ENCODE measurements around the gene PPT2.

Gene PPT2

DNA sequence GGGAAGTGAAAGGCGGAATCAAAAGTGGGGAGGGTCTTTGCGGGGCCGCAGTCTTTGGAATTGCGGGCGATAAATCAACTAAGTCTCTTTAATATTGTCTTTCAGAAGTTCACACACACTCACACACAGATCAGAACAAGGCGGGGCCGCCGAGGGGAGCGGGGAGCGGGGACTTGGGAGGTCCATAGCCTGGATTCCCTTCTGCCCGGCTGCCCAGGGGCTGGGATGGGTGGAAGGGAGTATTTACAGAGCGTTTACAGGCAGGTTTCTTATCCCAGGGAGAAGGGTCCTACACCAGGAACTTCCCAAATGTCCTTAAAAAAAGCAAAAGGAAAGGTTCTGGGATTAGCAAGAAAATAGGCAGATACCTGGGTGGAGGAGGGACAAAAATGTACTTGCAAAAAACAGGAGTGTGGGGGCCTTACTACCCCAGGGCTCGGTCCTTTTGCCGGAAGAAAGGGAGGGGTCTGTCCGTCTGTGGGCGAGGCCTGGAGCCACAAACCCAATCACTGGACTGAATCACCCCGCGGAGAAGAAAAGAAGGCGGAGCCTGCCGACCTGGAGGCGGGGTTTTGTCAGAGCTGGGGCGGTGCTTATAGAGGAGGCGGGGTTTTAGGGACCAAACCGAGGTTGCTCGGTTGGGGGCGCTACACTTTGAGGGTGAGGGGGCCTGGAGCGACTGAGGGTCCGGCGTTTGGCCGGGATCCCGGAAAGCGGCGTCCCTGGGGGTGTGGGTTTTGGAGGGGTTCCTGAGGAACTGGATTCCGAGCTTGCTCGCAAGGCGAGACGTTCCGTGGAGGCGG is 5.5 kb upstream of the PPT2 start:
- DNase-seq, result peak in 22 of 42 donors; percentile 43 to 74 (median 56)
- intact Hi-C loops (cut with DNase I), result no loop called here

DNA sequence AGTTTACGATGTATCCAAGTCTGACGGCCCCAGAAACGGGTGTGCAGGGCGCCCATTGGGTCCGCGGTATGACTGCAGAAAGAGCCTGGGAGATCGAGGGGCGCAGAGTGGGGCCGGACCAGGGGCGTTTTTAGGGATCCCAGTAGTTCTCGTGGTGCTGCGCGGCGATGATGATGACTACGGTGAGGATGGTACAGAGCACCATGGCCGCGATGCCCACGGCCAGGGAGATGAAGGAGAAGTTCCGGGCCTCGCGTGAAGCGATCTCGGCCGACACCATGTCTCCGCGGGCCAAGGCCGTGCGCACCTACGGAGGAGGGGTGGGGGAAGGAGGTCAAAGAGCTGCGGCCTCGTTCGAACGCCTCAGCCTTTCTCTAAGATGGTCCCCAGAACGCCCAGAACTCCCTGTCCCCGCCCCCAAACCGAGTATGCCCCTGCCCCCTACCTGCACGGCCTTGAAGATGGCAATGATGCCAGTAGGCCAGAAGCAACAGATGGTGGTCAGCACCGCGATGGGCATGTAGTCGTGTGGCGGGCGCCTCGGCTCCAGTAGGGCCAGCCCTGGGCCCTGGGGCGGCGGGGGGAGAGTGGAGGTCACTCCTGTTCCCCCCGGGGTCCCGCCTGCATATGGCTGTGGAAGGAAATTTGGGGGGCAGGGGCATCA is 4.7 kb upstream of the PPT2 start:
- intact Hi-C loops (cut with DNase I), result no loop called here
- DNase-seq, result no peak

DNA sequence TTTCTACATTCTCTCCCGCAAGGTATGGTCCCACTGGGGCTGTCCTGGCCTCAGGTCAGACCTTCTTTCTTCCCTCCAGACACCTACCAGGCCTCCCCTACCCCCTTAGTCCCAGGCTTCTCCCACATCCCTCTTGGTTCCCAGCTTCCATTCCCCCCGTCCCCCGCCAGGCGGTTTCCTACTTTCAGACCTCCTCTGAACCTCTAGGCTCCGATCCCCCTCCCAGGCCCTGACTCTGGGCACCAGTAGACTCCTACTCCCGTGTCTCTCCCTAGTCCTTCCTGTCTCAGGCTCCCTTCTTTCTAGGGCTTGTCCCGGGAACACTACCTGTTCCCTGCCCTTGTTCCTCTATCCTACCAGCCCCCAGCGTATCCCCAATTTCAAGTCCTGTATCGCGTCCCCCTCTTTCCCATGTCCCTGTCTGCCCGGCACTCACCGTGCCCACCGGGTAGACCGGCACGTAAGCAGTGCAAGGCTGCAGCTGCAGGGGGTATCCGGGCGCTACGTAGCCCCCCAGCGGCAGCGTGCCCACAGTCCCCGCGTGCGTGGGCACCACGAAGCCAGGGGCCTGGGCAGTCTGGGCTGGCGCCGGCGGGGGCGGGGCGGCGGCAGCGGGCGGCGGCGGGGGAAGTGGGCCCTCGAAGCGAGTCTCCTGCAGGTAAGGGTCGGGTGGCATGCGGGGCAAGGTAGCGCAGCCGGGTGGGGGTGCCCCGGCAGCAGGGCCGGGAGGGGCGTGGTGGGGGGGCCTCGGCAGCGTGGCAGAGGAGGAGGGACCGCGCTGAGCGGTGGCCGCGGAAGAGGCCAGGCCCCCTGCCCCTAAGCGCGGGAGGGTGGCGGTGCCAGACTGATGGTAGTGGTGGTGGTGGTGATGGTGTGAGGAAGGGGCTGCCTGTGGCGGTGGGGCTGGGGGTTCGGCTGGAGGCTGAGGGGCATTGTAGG is 3.7 kb upstream of the PPT2 start:
- intact Hi-C loops (cut with DNase I), result no loop called here
- peak in 1 of 42 donors; percentile 21 for DNase-seq

DNA sequence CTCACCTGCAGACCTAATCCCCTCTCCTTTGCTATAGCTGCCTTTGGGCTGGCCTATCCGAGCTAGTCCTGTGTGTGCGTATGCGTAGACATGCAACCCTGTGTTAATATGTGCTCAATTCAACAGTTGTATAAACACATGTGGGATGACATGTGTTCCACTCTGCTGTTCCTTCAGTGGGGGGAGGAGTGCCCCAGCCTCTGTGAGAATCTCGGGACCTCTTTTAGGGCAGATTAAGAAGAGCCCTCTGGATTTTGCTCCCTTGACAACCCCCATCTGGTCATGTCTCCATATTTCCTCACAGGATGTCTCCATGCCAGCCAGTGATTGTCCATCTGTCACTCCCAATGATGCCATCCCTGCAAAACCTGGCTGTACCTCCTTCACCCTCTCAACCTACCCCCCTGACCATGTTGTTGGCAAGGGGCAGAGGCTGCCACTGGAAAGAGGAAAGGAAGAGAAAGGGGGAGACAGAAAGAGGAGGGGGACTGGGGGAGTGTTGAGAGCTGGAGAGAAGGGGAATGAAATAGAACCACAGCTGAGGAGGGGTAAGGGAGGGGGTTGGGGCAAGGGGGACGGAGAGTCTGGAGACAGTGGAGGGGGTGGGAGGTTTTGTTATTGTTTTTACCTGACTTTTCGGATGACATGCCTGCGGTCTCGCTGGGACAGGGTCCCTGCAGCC is 2.6 kb upstream of the PPT2 start:
- intact Hi-C loops (cut with DNase I), result no loop called here
- DNase-seq, result peak in 12 of 42 donors; percentile 23 to 66 (median 50)

DNA sequence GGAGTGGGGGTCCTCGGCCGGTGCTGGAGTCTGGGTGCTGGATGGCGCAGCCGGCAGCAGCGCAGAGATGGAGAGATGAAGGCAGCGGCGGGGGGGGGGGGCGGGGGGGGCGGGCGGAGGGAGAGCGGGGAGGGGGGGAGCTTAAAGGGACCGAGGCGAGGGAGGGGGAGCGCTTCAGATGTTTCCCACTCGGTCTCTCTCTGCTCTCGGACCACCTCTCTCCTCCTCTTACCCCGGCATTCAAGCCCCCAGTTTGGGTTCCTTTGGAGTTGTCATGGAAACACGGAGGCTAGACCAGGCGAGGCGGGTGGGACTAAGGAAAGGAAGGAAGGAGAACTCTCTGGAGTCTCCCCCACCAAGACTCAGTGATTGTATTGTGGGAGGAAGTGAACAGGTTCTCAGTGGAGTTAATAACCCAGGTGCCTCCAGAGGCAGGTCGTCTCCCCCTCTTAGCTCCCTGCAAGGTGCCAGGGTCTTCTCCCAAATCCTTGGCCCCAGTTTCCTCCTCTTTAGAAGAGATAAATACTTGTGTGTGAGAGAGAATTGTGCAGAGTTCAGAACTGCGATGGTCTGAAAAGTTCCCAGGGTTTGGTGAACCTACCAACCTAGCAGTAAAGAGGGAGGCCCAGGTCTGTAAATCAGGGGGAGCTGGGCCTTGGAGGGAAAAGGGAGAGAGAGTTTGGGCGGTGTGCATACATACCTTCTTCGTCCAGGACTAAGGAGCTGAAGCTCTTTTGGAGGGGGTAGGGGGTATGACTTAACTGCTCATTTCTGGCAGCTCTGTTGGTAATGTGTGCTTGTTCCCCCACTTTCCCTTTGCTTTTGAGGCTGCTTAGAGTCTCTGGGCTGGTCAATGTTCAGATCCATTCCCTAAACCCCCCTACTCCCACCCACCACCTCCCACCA is 1.8 kb upstream of the PPT2 start, which contains the start of gene PRRT1:
Gene PRRT1 (minus strand): TSS at position 77 of the 906 bp plus-strand sequence. CDS start 112 bp downstream, outside the sequence.
- intact Hi-C loops (cut with DNase I), result no loop called here
- DNase-seq, result peak in 36 of 42 donors; percentile 22 to 78 (median 54)

DNA sequence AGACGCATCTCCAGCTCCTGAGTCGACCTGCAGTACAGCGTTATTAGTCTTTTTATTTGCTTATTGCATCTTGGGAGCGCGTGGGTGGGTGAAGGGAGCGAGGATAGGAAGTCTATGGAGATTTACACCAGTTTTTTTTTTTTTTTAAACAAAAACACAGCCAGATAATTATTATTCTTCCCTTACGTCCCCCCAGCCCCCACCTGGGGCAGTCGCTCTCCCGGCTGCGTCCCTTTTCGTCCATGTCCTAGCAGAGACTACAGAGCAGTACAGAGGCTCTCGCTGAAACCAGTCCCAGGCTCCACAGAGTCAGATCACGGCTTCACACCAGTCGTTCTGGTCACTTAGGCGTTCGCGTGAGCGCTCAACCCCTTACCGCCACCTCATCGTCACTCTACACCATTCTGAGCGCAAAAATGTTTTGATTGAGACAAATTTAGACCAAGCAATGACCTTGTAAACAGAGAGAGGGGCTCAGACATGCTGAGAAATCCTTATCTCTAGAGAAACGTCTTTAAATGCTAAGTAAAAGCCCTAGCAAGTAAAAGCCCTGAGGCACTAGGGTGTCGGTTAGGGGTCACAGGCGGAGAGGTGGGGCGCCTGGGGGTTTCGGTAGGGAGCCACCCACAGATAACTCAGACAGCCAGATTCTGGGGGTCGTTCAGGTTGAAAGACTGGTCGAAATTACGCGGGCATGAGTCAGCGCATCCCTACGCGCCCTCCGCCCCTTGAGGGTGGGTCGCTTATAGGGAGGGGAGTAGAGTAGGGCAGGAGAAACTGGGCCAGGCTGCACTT is 975 bp upstream of the PPT2 start:
- intact Hi-C loops (cut with DNase I), result no loop called here
- peak in 17 of 42 donors; percentile 20 to 65 (median 44) for DNase-seq

DNA sequence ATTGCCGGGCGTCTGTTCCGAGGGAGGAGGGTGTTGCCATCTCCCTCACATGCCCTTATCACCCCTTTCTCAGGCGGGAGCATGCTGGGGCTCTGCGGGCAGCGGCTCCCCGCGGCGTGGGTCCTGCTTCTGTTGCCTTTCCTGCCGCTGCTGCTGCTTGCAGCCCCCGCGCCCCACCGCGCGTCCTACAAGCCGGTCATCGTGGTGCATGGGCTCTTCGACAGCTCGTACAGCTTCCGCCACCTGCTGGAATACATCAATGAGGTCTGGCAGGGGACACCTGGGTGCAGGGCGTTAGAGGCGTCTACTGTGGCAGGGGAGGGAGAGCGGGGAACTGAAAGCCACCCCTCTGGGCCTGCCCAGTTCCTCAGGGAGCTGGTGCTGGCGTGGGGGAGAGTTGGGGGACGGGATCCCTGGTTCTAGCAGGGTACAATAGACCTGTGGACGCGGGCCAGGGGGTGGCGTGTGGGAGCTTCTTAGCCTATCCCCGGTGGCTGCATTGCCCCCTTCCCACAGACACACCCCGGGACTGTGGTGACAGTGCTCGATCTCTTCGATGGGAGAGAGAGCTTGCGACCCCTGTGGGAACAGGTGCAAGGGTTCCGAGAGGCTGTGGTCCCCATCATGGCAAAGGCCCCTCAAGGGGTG is 697 bp downstream of the PPT2 start:
- intact Hi-C loops (cut with DNase I), result loop anchor here (2.0 kb wide), 1 partner anchor 28 kb away; no protein-coding TSS in a partner anchor
- DNase-seq, result peak in 39 of 42 donors; percentile 31 to 78 (median 57)

DNA sequence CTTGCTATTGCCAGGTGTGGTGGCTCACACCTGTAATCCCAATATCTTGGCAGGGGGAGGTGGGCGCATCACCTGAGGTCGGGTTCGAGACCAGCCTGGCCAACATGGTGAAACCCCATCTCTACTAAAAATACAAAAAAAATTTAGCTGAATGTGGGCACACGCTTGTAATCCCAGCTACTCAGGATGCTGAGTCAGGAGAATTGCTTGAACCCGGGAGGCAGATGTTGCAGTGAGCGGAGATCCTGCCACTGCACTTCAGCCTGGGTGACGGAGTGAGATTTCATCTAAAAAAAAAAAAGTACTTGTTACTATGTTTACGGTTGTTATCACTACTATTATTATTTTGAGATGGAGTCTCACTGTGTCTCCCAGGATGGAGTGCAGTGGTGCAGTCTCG is 3.0 kb downstream of the PPT2 start:
- no peak for DNase-seq
- intact Hi-C loops (cut with DNase I), result no loop called here

DNA sequence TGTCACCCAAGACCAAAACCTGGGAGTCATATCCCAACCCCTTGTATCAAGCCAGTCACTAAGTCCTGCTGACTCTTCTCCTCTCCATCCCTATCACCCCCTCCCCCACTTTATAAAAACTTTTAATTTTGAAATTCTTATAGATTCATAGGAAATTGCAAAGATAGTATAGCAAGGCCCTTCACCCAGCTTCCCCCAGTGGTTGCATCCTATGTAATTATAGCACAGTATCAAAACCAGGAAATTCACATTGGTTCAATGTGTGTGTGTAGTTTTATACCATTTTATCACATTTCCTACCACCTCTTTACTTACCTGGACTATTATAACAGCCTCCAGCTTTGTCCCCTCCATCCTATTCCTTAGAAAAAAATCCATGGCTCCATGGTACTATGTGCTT is 4.1 kb downstream of the PPT2 start:
- no peak for DNase-seq
- intact Hi-C loops (cut with DNase I), result no loop called here

DNA sequence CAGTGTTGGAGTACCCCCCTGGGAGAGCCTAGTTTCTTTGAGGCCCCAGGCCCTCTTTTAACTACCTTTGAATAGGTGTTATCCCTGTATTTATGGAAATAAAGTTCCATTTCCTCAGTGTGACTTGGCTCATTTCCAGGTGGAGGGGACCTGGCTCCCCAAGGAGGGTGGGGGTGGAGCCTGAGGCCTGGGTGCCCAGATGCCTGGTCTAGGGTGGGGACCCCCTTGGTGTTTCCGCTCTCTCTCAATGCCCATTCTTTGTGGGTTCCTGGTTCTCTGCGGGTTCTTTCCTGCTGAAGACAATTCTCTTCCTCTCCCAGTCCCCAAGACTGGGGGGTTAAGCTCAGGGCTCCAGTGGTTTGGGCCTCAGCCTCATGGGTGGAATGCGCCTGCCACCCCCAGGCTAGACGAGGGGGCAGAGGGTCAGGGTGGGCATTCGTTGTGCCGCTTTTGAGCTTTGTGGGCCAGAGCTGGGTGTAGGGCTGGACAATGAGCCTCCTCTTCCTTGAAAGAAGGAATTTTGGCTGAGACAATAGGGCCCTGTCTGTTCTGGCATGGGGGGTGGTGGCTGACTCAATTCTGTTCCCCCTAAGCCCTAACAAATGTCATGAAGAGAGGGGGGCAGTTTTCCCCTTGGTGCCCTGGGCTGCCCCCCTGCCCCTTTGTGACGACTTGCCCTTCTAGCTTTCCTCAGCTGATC is 9.8 kb downstream of the PPT2 start:
- peak in 27 of 42 donors; percentile 27 to 74 (median 51) for DNase-seq
- intact Hi-C loops (cut with DNase I), result no loop called here

DNA sequence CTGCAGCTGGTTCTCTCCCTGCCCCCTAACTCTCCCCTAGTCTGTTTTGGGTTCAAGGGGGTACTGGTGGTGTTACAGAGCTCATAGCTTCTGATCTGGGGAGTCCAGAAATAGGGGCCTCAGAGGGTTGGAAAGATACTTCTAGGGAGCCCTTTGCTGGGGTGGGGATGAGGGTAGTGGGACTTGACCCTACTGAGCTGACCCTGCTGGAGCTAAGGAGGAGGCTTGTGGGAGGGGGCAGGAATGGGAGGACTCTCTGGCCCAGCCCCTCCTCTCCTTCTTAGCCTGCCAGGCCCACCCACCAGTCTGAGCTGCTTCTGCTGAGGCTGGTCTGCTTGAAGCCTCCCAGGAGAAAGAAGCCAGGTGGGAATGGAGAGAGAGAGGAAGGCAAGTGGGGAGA is 10.4 kb downstream of the PPT2 start, which contains the start of gene EGFL8:
Gene EGFL8 (plus strand): TSS at position 301 of the 400 bp plus-strand sequence. CDS start 1,571 bp downstream, outside the sequence.
- DNase-seq, result no peak
- intact Hi-C loops (cut with DNase I), result no loop called here

DNA sequence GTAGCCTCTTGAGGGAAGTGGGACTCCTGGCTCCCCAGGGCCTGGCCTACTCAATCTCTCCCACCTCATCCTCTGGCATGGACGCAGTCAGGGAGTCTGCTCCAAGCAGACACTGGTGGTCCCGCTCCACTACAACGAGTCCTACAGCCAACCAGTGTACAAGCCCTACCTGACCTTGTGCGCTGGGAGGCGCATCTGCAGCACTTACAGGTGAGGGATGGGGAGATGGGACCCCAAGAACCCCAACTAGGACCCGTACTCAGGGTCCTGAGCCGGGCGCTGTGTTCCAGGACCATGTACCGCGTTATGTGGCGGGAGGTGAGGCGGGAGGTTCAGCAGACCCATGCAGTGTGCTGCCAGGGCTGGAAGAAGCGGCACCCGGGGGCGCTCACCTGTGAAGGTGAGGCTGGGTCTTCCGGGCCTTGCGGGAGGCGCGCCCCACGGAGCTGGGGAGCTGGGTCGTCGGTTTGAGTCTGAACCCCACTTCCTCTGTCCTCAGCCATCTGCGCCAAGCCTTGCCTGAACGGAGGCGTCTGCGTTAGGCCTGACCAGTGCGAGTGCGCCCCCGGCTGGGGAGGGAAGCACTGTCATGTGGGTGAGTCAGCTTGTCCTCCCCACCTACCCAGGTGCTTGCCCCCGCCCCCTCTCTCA is 12.6 kb downstream of the PPT2 start:
- peak in 2 of 42 donors; percentile 16 to 32 for DNase-seq
- intact Hi-C loops (cut with DNase I), result no loop called here

DNA sequence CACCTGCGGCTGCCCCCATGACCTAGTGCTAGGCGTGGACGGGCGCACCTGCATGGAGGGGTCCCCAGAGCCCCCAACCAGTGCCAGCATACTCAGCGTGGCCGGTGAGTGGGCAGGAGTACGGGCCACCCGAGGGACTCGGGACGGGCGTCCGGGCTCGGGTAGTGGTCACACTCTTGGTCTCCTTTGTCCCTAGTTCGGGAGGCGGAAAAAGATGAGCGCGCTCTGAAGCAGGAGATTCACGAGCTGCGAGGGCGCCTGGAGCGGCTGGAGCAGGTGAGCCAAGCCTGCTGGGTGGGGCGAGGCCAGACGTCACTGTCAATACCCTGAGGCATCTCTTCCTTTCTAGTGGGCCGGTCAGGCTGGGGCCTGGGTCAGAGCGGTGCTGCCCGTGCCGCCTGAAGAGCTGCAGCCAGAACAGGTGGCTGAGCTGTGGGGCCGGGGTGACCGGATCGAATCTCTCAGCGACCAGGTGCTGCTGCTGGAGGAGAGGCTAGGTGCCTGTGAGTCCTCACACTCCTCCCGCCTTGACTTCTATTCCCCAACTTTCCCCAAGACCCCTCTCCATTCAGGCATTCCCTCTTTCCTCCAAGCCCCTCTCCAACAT is 13.3 kb downstream of the PPT2 start:
- intact Hi-C loops (cut with DNase I), result no loop called here
- DNase-seq, result no peak

DNA sequence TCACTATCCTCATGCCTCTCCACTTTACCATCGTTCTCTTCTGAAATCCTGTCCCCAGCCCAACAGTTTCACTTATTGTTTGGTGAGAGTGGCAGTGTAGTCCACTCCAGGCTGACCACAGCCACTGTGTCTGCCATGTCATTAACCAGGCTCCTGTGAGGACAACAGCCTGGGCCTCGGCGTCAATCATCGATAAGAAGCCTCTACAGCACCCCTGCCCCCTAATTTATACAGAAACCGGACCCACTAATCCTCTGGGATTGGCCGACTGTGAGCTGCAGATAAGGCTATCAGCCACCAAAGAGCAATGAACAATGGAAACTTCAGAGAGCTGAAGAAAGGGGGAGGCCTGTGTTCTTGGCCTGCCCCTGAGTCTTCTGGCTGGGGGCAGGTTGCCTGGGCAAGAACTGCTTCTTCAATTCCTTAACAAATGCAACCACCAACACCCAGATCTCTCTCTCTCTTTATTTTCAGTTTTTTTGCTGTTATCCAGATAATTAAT is 13.9 kb downstream of the PPT2 start:
- DNase-seq, result no peak
- intact Hi-C loops (cut with DNase I), result no loop called here

Data from head of caudate nucleus (tissue), 42 donors.